HL-60 (cell line): ENCODE results near the gene RASGRP2.

ENCODE experiments used
- CTCF ChIP-seq: IDR thresholded peaks from one replicate; pipeline ENCODE4 v1.5.1; 2011; ENCODE audit warnings: low read length, control low read depth, inconsistent platforms; ENCODE audit not compliant: insufficient read depth
- GABPA ChIP-seq: IDR thresholded peaks from 2 replicates; pipeline ENCODE4 v1.6.1; 2012; ENCODE audit warnings: low read depth
- POLR2AphosphoS5 ChIP-seq: IDR thresholded peaks from 2 replicates; pipeline ENCODE4 v1.6.1; 2012; ENCODE audit warnings: low read depth
- SPI1 ChIP-seq: IDR thresholded peaks from 2 replicates; pipeline ENCODE4 v1.6.1; 2012; ENCODE audit warnings: low read depth, mild to moderate bottlenecking, borderline replicate concordance
- TF ChIP-seq, protein P1 (sequence below): IDR thresholded peaks from 2 replicates; pipeline ENCODE4 v1.6.1; 2012; ENCODE audit warnings: low read depth; ENCODE audit not compliant: insufficient replicate concordance

- TF ChIP-seq CTCF (no peak), POLR2AphosphoS5 (no peak), SPI1 (no peak), GABPA (no peak)
- TF ChIP-seq, protein P1, sequence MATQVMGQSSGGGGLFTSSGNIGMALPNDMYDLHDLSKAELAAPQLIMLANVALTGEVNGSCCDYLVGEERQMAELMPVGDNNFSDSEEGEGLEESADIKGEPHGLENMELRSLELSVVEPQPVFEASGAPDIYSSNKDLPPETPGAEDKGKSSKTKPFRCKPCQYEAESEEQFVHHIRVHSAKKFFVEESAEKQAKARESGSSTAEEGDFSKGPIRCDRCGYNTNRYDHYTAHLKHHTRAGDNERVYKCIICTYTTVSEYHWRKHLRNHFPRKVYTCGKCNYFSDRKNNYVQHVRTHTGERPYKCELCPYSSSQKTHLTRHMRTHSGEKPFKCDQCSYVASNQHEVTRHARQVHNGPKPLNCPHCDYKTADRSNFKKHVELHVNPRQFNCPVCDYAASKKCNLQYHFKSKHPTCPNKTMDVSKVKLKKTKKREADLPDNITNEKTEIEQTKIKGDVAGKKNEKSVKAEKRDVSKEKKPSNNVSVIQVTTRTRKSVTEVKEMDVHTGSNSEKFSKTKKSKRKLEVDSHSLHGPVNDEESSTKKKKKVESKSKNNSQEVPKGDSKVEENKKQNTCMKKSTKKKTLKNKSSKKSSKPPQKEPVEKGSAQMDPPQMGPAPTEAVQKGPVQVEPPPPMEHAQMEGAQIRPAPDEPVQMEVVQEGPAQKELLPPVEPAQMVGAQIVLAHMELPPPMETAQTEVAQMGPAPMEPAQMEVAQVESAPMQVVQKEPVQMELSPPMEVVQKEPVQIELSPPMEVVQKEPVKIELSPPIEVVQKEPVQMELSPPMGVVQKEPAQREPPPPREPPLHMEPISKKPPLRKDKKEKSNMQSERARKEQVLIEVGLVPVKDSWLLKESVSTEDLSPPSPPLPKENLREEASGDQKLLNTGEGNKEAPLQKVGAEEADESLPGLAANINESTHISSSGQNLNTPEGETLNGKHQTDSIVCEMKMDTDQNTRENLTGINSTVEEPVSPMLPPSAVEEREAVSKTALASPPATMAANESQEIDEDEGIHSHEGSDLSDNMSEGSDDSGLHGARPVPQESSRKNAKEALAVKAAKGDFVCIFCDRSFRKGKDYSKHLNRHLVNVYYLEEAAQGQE = no peak
Measured at GRCh38 chr11:64768300-64768694, 24.4 kb upstream of the RASGRP2 start.
